ENCODE measurements around the gene CD247.

DNA sequence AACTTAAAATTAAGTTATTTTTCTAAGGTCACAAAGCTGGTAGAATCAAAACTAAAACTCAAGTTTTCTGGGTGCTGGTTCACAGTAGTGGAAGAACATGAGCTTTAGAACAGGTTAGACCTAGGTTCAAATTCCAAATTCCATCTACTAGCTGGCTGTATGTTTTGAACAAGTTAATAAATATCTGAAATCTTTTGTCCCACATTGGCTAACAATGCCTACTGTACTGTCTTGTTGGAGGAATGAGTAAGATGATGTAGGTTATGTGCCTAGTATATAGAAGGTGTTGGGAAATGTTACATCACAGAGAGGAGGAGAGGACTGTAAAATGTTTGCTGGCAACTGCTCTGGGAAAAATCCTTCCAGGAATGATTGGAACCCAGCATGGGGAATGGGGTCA, 14.0 kb upstream of the CD247 start:
- TF ChIP-seq POLR2A (IDR thresholded peaks at IDR 0.05) (no peak), POLR2AphosphoS5 (IDR thresholded peaks at IDR 0.05) (no peak)

Measured in prostate gland (tissue), 1 donor.